GM04503 (cell line): Measurements from ENCODE around the gene TMEM181.
"Not testable (repeated sequence)": the region's sequence is repeated elsewhere in the genome, so short reads cannot be mapped to it uniquely, and the experiment has no call there.

Experiments used
- DNase-seq: peaks from one replicate; pipeline ENCODE4 v3.0.0-alpha.2; 2012; ENCODE audit warnings: low read depth

The TMEM181 gene

GRCh38 chr6:158536891-158537798 lies 22.7 kb upstream of the TMEM181 start:
- DNase-seq: no peak

- no peak for DNase-seq
These were observed 21.1 kb upstream of the TMEM181 start for GRCh38 chr6:158538741-158539140.

GRCh38 chr6:158539413-158539812 lies 20.5 kb upstream of the TMEM181 start:
- no peak for DNase-seq

- no peak for DNase-seq
These were observed 20.0 kb upstream of the TMEM181 start for GRCh38 chr6:158539881-158540280.

GRCh38 chr6:158543606-158544185 lies 16.2 kb upstream of the TMEM181 start:
- DNase-seq: no peak

- DNase-seq: no peak
These were observed 15.5 kb upstream of the TMEM181 start for GRCh38 chr6:158544428-158544827.

- DNase-seq: no peak
These were observed 14.6 kb upstream of the TMEM181 start for GRCh38 chr6:158545043-158545966.

- no peak for DNase-seq
These were observed 11.3 kb upstream of the TMEM181 start for GRCh38 chr6:158548418-158549161.

GRCh38 chr6:158552055-158552795 lies 7.7 kb upstream of the TMEM181 start:
- DNase-seq: no peak

- DNase-seq: no peak
These were observed 7.1 kb upstream of the TMEM181 start for GRCh38 chr6:158552796-158553138.

- no peak for DNase-seq
These were observed 5.1 kb upstream of the TMEM181 start for GRCh38 chr6:158554611-158555361.

GRCh38 chr6:158556113-158556512 lies 3.8 kb upstream of the TMEM181 start:
- no peak for DNase-seq

GRCh38 chr6:158557110-158557509 lies 2.8 kb upstream of the TMEM181 start:
- DNase-seq: not testable (repeated sequence)

DNA sequence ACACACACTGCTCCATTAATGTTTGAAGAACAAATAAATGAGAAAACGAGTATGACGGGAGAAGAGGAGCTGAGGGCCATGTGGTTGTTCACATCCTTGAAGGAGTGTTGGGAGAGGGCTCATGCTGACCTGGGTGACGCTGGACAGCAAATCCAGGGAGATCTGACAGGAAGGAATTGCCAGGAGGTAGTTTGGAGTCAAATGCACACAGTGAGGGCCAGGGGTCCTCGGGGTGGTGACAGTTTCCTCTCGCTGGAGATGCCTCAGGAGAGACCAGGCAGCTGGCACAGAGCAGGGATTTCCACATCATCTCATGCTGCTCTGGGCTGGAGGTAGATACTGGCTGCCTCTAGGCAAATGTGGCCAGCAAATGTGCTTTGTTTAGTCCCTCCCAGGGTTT lies 2.0 kb upstream of the TMEM181 start:
- no peak for DNase-seq

DNA sequence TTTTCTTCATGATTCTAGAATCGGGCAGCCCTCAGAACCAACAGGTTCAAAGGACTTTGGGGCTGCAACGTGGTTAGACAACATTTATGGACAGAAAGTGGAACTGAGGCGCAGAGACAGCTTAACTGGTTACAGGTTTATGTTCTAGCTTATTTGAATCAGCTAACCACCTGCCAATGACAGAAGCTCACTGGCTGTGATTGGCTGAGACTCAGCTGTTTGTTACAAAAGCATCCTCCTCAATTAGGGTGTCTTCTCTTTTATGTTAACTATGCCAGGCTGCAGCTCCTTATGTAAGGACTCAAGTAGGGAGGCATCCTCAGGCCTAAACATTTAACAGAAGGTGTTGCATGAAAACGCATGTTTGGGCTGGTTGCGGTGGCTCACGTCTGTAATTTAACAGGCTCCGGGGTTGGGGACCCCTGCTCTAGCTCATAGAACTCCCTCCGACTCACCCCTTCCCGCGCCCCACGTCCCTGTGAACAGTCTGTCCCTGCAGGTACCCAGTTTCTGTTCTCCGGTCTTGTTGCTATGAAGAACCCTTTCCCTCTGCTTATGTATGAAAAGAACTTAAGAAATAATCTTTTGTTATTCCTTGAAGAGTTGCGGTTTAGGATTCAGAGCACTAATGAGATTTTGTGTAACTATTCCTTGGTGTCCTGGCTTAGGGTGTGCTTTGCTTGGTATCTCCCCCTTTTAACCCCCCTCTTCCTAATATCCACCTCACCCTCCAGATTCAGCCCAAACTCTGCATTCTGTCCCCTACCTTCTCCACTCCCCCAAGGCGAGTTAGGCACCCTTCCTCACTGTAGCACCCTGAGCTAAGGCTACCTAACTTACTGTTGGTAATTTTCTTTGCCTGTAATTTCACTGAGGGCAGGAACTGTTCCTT lies 1.2 kb upstream of the TMEM181 start:
- DNase-seq: no peak

GRCh38 chr6:158559338-158559894 lies 475 bp upstream of the TMEM181 start:
- DNase-seq: no peak

DNA sequence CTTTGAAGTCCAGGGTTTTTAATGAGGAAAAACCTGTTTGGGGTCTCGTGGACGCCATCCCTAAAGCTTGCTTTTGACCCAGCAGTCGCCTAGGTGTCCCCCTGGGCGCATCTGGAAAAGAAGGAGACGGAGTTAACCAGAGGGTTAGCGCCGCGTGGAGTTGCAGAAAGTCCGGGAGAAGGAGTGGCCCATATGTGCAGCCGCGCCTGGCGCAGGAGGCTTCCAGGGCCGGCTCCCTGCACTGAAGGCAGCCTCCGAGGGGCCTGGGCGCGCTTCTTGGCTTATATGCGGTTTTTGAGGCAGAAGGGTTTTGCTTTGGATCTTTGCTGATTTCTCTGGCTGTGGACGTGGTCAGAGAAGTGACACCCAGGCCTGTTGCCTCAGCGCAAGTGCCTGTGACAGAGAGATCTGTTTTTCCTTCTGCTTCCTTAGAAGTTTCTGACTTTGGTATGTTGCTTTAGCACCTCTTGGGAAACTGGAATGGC lies 987 bp downstream of the TMEM181 start:
- DNase-seq: no peak

DNA sequence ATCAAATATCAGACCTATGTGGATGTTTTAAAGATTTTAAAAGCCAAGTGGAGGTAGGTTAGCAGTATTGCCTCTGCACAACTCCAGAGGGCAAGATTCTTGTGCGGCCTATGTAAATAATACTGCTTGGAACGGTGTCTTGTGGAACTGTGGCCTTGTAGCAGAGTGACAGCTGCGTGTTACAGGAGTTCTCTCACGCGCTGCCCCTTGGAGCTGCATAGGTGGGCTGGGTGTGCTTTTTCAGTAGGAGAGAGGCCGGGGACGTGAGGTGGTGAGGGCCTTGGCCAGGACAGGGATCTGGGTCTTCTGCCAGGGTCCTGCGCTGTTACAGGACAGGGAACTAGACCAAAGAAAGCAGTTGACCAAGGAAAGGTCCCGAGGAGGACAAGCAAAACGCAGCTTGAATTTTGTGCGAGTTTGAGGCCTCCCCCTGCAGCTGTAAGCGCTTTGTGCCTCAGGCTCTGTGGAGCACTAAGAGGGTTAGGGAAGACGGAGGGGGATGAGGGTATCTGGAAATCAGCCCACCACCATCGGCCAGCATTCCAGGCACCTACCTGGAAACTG lies 1.5 kb downstream of the TMEM181 start:
- DNase-seq: no peak

DNA sequence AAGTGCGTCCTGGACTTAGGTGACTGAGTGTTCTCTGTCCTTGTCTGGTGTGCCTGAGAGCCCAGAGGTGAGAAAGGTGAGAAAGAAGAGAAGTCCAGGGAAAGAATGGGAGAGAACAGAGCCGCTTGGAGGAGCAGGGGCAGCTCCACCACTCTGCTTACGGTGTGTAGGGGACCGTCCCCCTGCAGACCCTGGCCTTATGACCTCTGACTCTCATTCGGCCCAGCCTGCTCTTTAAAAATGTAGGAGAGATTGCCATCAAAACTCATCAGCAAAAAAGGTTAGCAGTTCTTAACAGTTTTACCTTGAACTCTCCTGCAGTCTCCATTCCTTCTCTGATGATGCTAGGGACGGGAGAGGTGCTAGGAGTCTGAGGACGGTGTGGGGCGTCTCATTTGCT lies 2.0 kb downstream of the TMEM181 start:
- DNase-seq: no peak
